ENCODE measurements around the gene LDB2. TPM values are rescaled to one million over a fixed set of nuclear protein-coding genes. Genes with fewer than 3 reads are reported as not detected.

Gene LDB2
- total RNA-seq, 1 donor from 2014 or later = 31.5 TPM

DNA sequence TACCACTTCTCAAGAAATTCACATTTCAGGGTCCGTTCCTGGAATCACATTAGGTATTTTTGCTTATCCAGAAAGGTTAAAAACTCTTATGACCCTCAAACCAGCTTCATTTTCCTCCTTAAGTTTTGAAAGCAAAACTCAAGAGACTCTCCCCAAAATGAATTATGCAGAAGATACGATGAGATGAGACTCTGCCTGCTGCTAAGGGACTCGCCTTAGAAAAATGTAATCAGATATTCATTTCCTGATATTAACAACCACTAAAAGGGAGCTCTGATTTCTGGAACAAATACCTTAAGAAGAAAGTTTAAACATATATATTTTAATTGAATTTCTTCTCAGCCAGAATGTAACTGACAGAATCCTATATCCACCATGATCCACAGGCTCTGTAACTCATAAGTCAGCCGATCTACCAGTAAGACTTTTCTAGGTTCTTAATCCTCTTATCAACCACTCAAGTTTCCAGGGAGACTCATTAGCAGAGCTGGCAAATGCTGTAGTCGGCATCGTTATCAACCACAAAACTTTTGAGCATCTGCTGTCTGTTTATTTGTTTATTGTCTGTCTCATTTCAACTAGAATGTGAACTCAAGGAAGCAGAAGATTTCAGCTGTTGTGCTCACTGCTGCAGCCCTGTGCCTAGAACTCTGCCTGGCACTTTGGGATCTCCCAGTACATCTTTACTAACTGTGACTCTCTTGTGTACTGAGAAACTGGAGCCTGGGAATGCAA, 112.5 kb downstream of the LDB2 start:
- TF ChIP-seq CTCF (conservative IDR thresholded peaks at IDR 0.05) = no peak
- H3K4me1 Mint-ChIP-seq (ENCODE audit: unreplicated experiment) = peaks cover 20% of the 10 kb centered on the region
- H3K9me3 Mint-ChIP-seq = no peaks in the 10 kb centered on the region
- no peaks in the 10 kb centered on the region for H3K36me3 Mint-ChIP-seq
- no peak for DNase-seq (ENCODE audit: extremely low spot score, unreplicated experiment)
- no peaks in the 10 kb centered on the region for H3K27me3 Mint-ChIP-seq
- no peak overlapping the region for H3K27ac Mint-ChIP-seq
- H3K4me3 Mint-ChIP-seq = no peak overlapping the region

- no peak overlapping the region for H3K4me3 Mint-ChIP-seq
- TF ChIP-seq CTCF (conservative IDR thresholded peaks at IDR 0.05) = no peak
- no peaks in the 10 kb centered on the region for H3K9me3 Mint-ChIP-seq
- no peaks in the 10 kb centered on the region for H3K27me3 Mint-ChIP-seq
- H3K27ac Mint-ChIP-seq = no peak overlapping the region
- no peaks in the 10 kb centered on the region for H3K36me3 Mint-ChIP-seq
- no peak for DNase-seq (ENCODE audit: extremely low spot score, unreplicated experiment)
- H3K4me1 Mint-ChIP-seq (ENCODE audit: unreplicated experiment) = peaks cover 21% of the 10 kb centered on the region
These were observed 115.3 kb downstream of the LDB2 start for GRCh38 chr4:16783119-16783518.

DNA sequence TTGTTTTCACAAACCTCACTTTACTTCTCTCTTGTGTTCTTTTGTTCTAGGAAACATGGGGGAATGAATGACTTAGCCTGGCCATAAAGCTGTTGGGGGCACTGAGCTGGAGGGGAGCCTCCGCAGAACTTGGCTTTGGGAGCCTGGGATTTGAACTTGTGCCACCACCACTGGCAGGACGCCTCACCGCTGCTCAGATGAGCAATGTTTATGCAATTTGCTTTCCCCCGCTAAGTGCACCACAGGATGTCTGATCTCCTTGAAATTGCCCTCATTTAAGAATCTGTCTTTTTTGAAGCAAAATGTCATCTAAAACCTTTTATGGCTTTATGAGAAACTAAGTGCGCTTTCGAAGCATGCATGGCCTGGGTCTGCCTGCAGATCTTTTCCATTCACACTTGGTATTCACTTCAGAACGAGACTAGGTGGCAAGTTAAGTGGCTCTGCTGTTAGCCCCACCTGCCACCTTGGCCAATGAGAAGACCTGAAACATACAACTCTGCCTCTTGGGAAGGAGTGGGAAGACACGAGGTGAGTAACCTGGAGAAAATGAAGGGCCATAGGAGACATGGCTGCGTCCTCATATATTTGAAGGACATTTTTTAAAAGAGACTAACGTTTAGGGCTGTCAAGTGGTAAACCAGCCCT, 119.3 kb downstream of the LDB2 start:
- DNase-seq (ENCODE audit: extremely low spot score, unreplicated experiment) = no peak
- no peaks in the 10 kb centered on the region for H3K36me3 Mint-ChIP-seq
- no peaks in the 10 kb centered on the region for H3K9me3 Mint-ChIP-seq
- H3K4me3 Mint-ChIP-seq = no peak overlapping the region
- no peaks in the 10 kb centered on the region for H3K27me3 Mint-ChIP-seq
- peaks cover 11% of the 10 kb centered on the region for H3K4me1 Mint-ChIP-seq (ENCODE audit: unreplicated experiment)
- no peak overlapping the region for H3K27ac Mint-ChIP-seq
- no peak for TF ChIP-seq CTCF (conservative IDR thresholded peaks at IDR 0.05)

- H3K4me3 Mint-ChIP-seq = no peak overlapping the region
- H3K27ac Mint-ChIP-seq = no peak overlapping the region
- no peak for DNase-seq (ENCODE audit: extremely low spot score, unreplicated experiment)
- TF ChIP-seq CTCF (conservative IDR thresholded peaks at IDR 0.05) = no peak
- no peaks in the 10 kb centered on the region for H3K36me3 Mint-ChIP-seq
- H3K9me3 Mint-ChIP-seq = no peaks in the 10 kb centered on the region
- peaks cover 6% of the 10 kb centered on the region for H3K4me1 Mint-ChIP-seq (ENCODE audit: unreplicated experiment)
- H3K27me3 Mint-ChIP-seq = no peaks in the 10 kb centered on the region
These were observed 120.7 kb downstream of the LDB2 start for GRCh38 chr4:16777726-16778125.

- H3K4me3 Mint-ChIP-seq = no peak overlapping the region
- peaks cover 4% of the 10 kb centered on the region for H3K27me3 Mint-ChIP-seq
- no peak for DNase-seq (ENCODE audit: extremely low spot score, unreplicated experiment)
- peaks cover 5% of the 10 kb centered on the region for H3K4me1 Mint-ChIP-seq (ENCODE audit: unreplicated experiment)
- no peak for TF ChIP-seq CTCF (conservative IDR thresholded peaks at IDR 0.05)
- H3K9me3 Mint-ChIP-seq = no peaks in the 10 kb centered on the region
- no peaks in the 10 kb centered on the region for H3K36me3 Mint-ChIP-seq
- H3K27ac Mint-ChIP-seq = no peak overlapping the region
These were observed 122.9 kb downstream of the LDB2 start for GRCh38 chr4:16775411-16776154.
